DOHH2 (cell line): Measurements from ENCODE around the gene DLG1.

Source experiments
- CTCF ChIP-seq: fragments of 200-600 bp; sonication (generic); IDR thresholded peaks from one replicate; pipeline ENCODE4 v1.5.1; 2014; ENCODE audit warnings: antibody characterized with exemption, mild to moderate bottlenecking, low read depth, low read length; ENCODE audit not compliant: poor library complexity, severe bottlenecking
- EZH2phosphoT487 ChIP-seq: fragments of 200-600 bp; sonication (generic); IDR thresholded peaks from 2 replicates; pipeline ENCODE4 v1.6.1; 2017; ENCODE audit warnings: borderline replicate concordance, mild to moderate bottlenecking, antibody characterized with exemption, low read length, moderate library complexity, mixed read lengths

- no peak for TF ChIP-seq CTCF
- no peak for TF ChIP-seq EZH2phosphoT487
Observed at GRCh38 chr3:197256104-197256503, 42.3 kb downstream of the DLG1 start.
